ENCODE measurements around the gene TMEM175. TPM values are rescaled to one million over a fixed set of nuclear protein-coding genes. Genes with fewer than 3 reads are reported as not detected.

TMEM175 gene
- polyA plus RNA-seq, 1 donor = 25.5 TPM

- DNase-seq = no peak
Measured at GRCh38 chr4:946517-947471, 14.5 kb downstream of the TMEM175 start.

GRCh38 chr4:947491-947971, 15.3 kb downstream of the TMEM175 start:
- no peak for DNase-seq

- no peak for DNase-seq
Measured at GRCh38 chr4:948101-948935, 16.1 kb downstream of the TMEM175 start.

- no peak for DNase-seq
Measured at GRCh38 chr4:948936-949300, 16.7 kb downstream of the TMEM175 start.

GRCh38 chr4:949656-950055, 17.4 kb downstream of the TMEM175 start:
- no peak for DNase-seq

GRCh38 chr4:950136-951020, 18.1 kb downstream of the TMEM175 start:
- DNase-seq = no peak

- DNase-seq = no peak
Measured at GRCh38 chr4:951186-951585, 18.9 kb downstream of the TMEM175 start.

- no peak for DNase-seq
Measured at GRCh38 chr4:951594-952468, 19.6 kb downstream of the TMEM175 start.

GRCh38 chr4:952881-953573, 20.8 kb downstream of the TMEM175 start:
- DNase-seq = no peak

GRCh38 chr4:953574-953915, 21.3 kb downstream of the TMEM175 start:
- DNase-seq = no peak

- DNase-seq = no peak
Measured at GRCh38 chr4:954211-955020, 22.2 kb downstream of the TMEM175 start.

- no peak for DNase-seq
Measured at GRCh38 chr4:955161-955921, 23.1 kb downstream of the TMEM175 start.

- DNase-seq = no peak
Measured at GRCh38 chr4:955931-956381, 23.7 kb downstream of the TMEM175 start.

- no peak for DNase-seq
Measured at GRCh38 chr4:956531-957230, 24.4 kb downstream of the TMEM175 start.

- DNase-seq = no peak
Measured at GRCh38 chr4:957231-957580, 24.9 kb downstream of the TMEM175 start.

- DNase-seq = no peak
Measured at GRCh38 chr4:957581-958313, 25.5 kb downstream of the TMEM175 start.

- DNase-seq = no peak
Measured at GRCh38 chr4:958314-958665, 26.0 kb downstream of the TMEM175 start.

Data from left kidney (tissue), 2 donors.